Measurements from ENCODE around the gene RGPD8.
A peak's percentile ranks its signal among the peaks of the same experiment; 100 is the strongest.
"Not testable (repeated sequence)": the region's sequence is repeated elsewhere in the genome, so short reads cannot be mapped to it uniquely, and the experiment has no call there.

The RGPD8 gene

GRCh38 chr2:112354335-112354734, 79.1 kb downstream of the RGPD8 start:
- H3K27me3 ChIP-seq (ENCODE audit: control insufficient read depth, low read length); H3K27ac ChIP-seq (ENCODE audit: low read depth, low read length); H3K36me3 ChIP-seq (ENCODE audit: control insufficient read depth, low read length); H3K79me2 ChIP-seq (ENCODE audit: control insufficient read depth, low read length); H3K4me1 ChIP-seq (ENCODE audit: control insufficient read depth, low read length); H3K4me2 ChIP-seq (ENCODE audit: low read length); H3K9me2 ChIP-seq (replicated peaks; ENCODE audit: control insufficient read depth, low read length); H3K4me3 ChIP-seq (ENCODE audit: low read length); H4K20me1 ChIP-seq (ENCODE audit: control insufficient read depth, insufficient read depth, low read depth, low read length); H3F3A ChIP-seq (ENCODE audit: control insufficient read depth, insufficient read depth); H3K9me3 ChIP-seq (ENCODE audit: control insufficient read depth, insufficient read depth, low read length): not testable (repeated sequence)

- not testable (repeated sequence) for H3K4me1 ChIP-seq (ENCODE audit: control insufficient read depth, low read length); H3K27ac ChIP-seq (ENCODE audit: low read depth, low read length); H3K9me2 ChIP-seq (replicated peaks; ENCODE audit: control insufficient read depth, low read length); H3K79me2 ChIP-seq (ENCODE audit: control insufficient read depth, low read length); H3K4me3 ChIP-seq (ENCODE audit: low read length); H3K9me3 ChIP-seq (ENCODE audit: control insufficient read depth, insufficient read depth, low read length); H3K27me3 ChIP-seq (ENCODE audit: control insufficient read depth, low read length); H4K20me1 ChIP-seq (ENCODE audit: control insufficient read depth, insufficient read depth, low read depth, low read length); H3K36me3 ChIP-seq (ENCODE audit: control insufficient read depth, low read length); H3K4me2 ChIP-seq (ENCODE audit: low read length); H3F3A ChIP-seq (ENCODE audit: control insufficient read depth, insufficient read depth)
Measured at GRCh38 chr2:112352809-112353603, 80.4 kb downstream of the RGPD8 start.

- H3K4me2 ChIP-seq (ENCODE audit: low read length) = peak overlapping the region; percentile 34
Measured at GRCh38 chr2:112352292-112352691, 81.2 kb downstream of the RGPD8 start.

GRCh38 chr2:112345030-112346027, 88.1 kb downstream of the RGPD8 start:
- no peaks in the 10 kb centered on the region; the same call in 1 of the 2 replicates for H3K27me3 ChIP-seq (ENCODE audit: control insufficient read depth, low read length)
- no peak overlapping the region for H3K4me3 ChIP-seq (ENCODE audit: low read length)
- no peak overlapping the region for H3K27ac ChIP-seq (ENCODE audit: low read depth, low read length)
- no peaks in the 10 kb centered on the region for H3K36me3 ChIP-seq (ENCODE audit: control insufficient read depth, low read length)
- H4K20me1 ChIP-seq (ENCODE audit: control insufficient read depth, insufficient read depth, low read depth, low read length) = no peaks in the 10 kb centered on the region
- no peaks in the 10 kb centered on the region for H3K9me2 ChIP-seq (replicated peaks; ENCODE audit: control insufficient read depth, low read length)
- no peaks in the 10 kb centered on the region for H3K79me2 ChIP-seq (ENCODE audit: control insufficient read depth, low read length)
- TF ChIP-seq EZH2phosphoT487 (IDR thresholded peaks at IDR 0.05; ENCODE audit: borderline replicate concordance, low read length) = no peak
- TF ChIP-seq CTCF (IDR thresholded peaks at IDR 0.05; ENCODE audit: low read depth, low read length, poor library complexity, severe bottlenecking) = no peak
- H3K9me3 ChIP-seq (ENCODE audit: control insufficient read depth, insufficient read depth, low read length) = no peaks in the 10 kb centered on the region
- no peak overlapping the region for H3K4me2 ChIP-seq (ENCODE audit: low read length)
- H3F3A ChIP-seq (ENCODE audit: control insufficient read depth, insufficient read depth) = no peaks in the 10 kb centered on the region
- H3K4me1 ChIP-seq (ENCODE audit: control insufficient read depth, low read length) = no peaks in the 10 kb centered on the region

More at GRCh38 chr2:112352292-112352691, 81.2 kb downstream of the RGPD8 start:
- not testable (repeated sequence) for H3K79me2 ChIP-seq (ENCODE audit: control insufficient read depth, low read length); H3K4me1 ChIP-seq (ENCODE audit: control insufficient read depth, low read length); H3K27me3 ChIP-seq (ENCODE audit: control insufficient read depth, low read length); H4K20me1 ChIP-seq (ENCODE audit: control insufficient read depth, insufficient read depth, low read depth, low read length); H3K4me3 ChIP-seq (ENCODE audit: low read length); H3K27ac ChIP-seq (ENCODE audit: low read depth, low read length); H3F3A ChIP-seq (ENCODE audit: control insufficient read depth, insufficient read depth); H3K9me3 ChIP-seq (ENCODE audit: control insufficient read depth, insufficient read depth, low read length); H3K36me3 ChIP-seq (ENCODE audit: control insufficient read depth, low read length); H3K9me2 ChIP-seq (replicated peaks; ENCODE audit: control insufficient read depth, low read length)

Measured in DOHH2 (cell line).